HK-2 (cell line): ENCODE data around the gene ANKRD33.

Experiments used
- DNase-seq: peaks from one replicate; pipeline ENCODE4 v3.0.0-alpha.2; 2018; ENCODE audit not compliant: unreplicated experiment

Gene ANKRD33

GRCh38 chr12:51917041-51917590 is 29.2 kb downstream of the ANKRD33 start:
- DNase-seq: no peak

- DNase-seq: no peak
These were observed 30.0 kb downstream of the ANKRD33 start for GRCh38 chr12:51917746-51918453.

DNA sequence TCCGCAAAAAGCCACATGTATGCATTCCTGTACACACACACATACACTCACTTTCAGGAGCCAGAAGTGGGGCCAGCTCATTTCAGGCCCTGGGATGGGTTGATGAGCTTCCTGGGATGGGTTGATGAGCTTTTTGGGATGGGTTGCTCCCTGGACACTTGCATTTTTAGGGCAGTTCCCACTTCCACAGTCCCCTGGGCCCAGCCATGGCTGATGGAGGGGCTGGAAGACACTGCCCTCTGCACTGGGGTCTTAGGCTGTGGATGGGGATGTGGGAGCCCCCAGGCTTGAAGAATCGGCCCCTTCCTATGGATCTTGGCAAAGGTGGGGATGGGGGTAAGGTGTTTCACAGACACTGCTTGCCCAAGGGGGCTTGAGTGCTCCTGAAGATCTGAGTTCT is 32.1 kb downstream of the ANKRD33 start:
- DNase-seq: no peak

DNA sequence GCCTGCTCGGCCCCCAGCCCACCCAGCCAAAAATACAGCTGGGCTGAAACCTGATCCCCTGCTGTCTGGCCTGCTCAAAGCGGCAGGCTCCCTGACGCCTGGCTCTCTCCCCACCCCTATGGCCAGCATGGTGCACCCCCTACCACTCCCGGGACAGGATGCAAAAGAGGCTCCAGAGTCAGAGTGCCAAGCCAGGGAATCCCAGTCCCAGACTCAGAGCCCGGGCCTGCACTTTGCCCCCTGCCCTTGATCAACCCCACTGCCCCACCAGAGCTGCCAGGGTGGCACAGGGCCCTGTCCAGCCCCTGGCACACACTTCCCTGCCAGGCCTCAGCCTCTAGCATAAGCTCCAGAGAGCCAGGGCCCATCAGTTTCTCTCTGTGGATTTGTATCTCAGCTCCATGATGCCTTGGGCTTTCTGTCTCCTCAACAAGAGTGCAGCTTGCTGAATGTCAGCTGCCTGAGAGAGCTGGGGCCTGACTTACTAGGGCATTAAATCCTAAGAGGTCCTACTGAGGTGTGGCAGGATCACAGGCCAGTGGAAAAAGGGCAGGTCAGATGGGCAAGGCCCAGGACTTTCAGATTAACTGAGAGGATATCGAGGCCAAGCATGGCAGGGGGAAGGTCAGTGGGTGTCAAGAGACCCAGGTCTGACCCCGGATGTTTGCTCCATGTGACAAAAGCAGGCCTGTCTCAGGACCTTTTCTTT is 33.3 kb downstream of the ANKRD33 start:
- no peak for DNase-seq

DNA sequence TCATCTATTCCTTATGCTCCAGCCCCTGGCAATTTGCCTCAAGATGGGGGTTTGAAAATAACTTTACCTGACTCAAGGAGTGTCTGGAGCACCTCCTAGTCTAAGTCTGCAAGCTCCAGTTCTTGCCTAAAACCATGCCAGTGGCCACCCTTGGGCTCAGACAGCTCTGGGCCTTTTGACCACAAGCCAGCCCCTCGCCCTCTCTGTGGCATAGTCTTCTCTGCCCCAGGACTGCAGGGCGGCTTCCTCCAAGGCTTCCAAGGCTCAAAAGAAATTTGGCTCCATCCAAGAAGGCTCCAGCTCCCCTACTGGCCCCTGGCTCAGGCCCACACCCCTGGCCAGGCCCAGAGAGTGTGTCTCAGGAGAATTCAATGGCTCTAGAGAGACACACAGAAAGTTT is 34.2 kb downstream of the ANKRD33 start:
- DNase-seq: no peak

GRCh38 chr12:51922762-51923505 is 35.0 kb downstream of the ANKRD33 start:
- DNase-seq: peak; percentile 14

DNA sequence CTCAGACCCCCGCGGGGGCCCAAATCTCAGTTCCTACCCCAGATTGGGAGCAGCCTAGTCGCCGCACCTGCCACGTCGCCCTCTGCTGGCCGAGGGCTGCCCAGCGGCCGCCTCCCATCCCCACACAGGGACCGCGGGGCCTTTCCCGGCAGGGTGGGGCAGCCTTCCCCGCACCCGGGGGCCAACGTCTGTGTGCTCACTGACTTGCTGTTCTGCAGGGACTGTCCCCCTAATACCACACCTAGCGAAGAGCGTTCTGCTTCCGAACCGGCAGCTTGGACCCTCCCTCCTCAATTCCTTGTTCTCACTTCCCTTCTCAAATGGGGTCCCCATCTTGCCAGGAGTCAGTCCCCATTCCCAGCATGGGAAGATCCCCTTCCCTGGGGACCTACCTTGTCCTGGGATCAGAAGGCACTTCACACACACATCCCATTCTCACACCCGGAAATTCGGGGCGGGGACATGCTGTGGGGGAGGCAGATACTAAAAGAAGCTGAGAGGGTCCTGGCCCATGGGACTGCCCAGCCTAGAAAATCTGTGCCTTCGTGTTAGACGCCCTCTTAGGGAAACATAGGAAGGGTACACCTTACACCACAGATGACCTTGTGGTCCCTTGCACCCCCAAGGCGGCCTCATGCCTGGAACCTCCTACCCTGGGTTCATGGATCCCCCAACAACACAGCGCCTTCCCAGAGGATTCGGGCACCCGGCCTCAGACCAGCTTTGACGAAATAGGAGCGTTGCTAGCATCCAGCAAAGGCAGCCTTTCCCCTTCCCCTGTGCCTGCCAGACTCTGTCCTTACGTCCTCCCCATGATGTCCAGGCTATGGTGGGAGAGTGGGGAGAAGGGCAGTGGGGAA is 35.8 kb downstream of the ANKRD33 start:
- no peak for DNase-seq

DNA sequence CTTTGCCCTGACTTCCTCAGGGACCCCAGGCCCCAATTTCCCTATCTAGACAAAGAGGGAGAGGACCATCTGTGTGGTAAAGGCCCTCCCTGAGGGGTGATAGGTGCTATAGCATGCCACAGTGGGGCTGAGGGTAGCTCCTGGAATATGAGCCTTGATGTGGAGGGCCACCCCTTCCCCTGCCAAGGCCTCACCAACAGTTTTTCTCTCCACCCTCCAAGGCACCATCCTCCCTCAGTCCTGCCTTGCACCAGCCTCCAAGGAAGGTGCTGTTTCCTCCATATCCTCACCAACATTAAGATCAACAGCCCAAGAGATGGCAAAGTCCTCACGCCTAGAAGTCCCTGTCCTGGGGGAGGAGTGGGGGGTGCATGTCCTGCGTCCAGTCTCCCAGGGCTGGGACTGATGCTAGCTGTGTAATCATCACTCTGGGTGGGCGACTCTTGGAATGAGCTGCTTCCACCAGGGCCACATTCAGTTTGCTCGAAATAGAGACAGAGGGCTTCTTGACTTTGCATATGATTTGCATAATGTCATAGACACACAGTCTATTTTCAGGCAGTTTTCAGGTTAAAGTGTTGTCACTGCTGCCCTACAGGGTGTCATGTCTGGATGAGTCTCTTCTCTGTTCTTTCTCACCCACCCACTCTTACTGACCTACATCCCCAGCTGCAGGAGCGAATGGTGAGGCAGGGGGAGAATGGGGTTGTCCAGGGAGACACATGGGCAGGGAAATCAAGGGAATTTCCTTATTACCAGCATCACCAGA is 36.8 kb downstream of the ANKRD33 start:
- DNase-seq: no peak

GRCh38 chr12:51925346-51926063 is 37.6 kb downstream of the ANKRD33 start:
- DNase-seq: no peak

GRCh38 chr12:51926064-51926632 is 38.2 kb downstream of the ANKRD33 start:
- DNase-seq: no peak

DNA sequence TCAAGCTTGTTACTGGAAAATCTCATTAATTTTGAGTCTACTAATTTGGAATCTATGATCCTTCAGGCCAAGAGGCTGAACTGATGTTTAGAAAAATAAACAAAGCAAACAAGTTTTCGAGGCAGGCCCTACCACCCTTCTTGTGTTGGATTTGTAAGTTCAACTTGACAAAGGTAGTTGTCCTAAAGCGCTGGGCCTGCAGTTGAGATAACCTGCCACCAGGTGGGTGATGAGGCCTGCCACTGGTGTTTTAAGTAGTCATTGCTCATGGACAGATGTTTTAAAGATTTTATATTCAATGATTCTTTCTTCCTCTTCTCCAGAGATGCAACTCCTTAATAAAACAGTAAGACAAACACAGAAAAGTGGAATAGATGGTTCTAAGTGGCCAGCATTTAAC is 38.8 kb downstream of the ANKRD33 start:
- DNase-seq: no peak

DNA sequence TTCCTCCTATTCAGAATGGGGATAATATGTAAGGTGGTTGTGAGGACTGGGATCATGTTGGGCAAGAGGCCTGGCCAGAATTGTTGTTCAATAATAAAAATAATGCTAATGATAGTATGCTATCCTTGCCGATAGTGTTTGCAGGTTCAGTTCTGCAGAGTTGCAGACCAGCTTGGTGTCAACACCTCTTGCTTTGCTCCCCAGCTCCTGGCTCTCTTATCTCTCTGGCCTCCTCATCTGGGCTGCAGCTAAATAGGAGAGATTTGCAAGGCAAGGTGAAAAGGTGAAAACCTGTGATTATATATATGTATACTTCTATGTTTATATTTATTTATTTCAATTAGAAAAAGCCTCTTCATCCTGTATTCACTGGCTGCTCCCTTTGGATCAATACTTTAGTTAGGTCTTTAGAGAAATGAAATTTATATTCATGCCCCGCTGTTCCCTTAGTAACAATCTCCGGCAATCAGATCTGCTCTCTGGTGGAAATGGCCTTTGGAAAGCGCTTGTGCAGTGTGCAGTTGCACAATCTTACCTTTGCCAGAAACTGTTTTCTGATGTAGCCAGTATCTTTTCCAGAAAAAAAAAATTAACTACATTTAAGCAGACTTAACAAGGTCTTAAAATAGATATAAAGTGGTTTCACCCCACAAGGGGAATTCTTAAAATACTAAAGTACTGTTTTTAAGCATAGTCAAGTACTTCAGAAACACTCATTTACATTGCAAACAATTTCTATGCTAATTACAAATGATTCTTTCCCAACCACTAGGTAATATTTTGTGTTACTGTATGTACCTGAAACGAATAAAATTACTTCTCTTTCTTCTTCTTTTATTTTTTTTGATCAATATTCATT is 44.5 kb downstream of the ANKRD33 start:
- no peak for DNase-seq

- DNase-seq: no peak
These were observed 46.2 kb downstream of the ANKRD33 start for GRCh38 chr12:51934080-51934479.

GRCh38 chr12:51937926-51938325 is 50.0 kb downstream of the ANKRD33 start:
- DNase-seq: no peak

- DNase-seq: no peak
These were observed 50.8 kb downstream of the ANKRD33 start for GRCh38 chr12:51938726-51939125.

DNA sequence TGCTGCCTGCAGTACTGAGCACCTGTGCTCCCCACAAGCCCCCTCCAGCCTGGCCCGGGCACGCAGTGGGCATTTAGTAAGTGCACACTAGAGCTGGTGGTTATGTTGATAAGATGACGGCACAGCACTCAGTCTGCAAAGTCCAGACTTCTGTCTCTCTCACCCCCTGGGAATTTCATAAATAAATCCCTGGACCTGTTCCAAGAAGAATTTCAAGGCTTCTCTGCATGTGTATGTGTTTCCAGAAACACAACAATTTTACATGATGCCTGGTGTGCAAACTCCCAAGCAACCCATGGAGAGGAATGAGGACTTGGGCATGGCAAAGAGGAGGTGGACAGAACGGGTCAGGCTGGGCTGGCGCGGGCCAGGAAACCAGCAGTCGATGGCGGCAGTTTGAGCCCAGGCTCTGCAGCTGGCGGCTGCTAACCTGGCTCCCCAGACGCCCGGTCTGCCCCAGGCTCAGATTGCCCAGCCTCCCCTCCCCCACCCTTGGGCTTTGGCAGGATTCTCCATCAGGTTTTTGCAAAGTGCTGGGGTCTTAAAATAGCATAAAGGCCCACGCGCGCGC is 53.2 kb downstream of the ANKRD33 start:
- no peak for DNase-seq
